Sciatic nerve (tissue), 2 donors: Measurements from ENCODE around the gene PIGZ. TPM values are rescaled to one million over a fixed set of nuclear protein-coding genes. Genes with fewer than 3 reads are reported as not detected.
A peak's percentile ranks its signal among the peaks of the same experiment; 100 is the strongest.

ENCODE experiments used
- ATAC-seq: fragments of 200-7000 bp; cut with Tn5 transposase; one replicate; pipeline ENCODE4 v1.9.1; 2020; ENCODE audit warnings: mild to moderate bottlenecking, moderate library complexity
- DNase-seq: peaks from one replicate; pipeline ENCODE4 v3.0.0-alpha.2; 2020; ENCODE audit warnings: low spot score
- intact Hi-C: fragments of 100-400 bp; cut with DNase I; formaldehyde crosslinking; loops from one replicate; pipeline ENCODE4 v1.14.2; 2022
- total RNA-seq: library from RNA; stranded (reverse); fragmentation: NEBNext Ultra II Directional; extraction: Animal tissue kit (Norgen Biotek cat#: 25700); gene quantifications from one replicate; pipeline ENCODE4 v1.2.1, GENCODE V29; 2021
- donor health status: DM: no; HTN: no; CAD: no.
- donor health status: DM: no; HTN: no; CAD: no.

Gene PIGZ, protein sequence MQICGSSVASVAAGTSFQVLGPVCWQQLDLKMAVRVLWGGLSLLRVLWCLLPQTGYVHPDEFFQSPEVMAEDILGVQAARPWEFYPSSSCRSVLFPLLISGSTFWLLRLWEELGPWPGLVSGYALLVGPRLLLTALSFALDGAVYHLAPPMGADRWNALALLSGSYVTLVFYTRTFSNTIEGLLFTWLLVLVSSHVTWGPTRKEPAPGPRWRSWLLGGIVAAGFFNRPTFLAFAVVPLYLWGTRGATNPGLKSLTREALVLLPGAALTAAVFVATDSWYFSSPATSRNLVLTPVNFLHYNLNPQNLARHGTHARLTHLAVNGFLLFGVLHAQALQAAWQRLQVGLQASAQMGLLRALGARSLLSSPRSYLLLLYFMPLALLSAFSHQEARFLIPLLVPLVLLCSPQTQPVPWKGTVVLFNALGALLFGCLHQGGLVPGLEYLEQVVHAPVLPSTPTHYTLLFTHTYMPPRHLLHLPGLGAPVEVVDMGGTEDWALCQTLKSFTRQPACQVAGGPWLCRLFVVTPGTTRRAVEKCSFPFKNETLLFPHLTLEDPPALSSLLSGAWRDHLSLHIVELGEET
- 5.4 TPM for total RNA-seq

GRCh38 chr3:196968233-196969133, at the start of gene PIGZ:
TSS of gene PIGZ (minus strand) at chr3:196968833. CDS start at chr3:196952031, 16,802 bp downstream.
- peak; percentile 69 for ATAC-seq
- DNase-seq: no peak
- intact Hi-C loops: no loop called here

GRCh38 chr3:197017003-197017402, 48.4 kb upstream of the PIGZ start:
- DNase-seq (no peak), ATAC-seq (no peak)
- intact Hi-C loops: no loop called here

DNA sequence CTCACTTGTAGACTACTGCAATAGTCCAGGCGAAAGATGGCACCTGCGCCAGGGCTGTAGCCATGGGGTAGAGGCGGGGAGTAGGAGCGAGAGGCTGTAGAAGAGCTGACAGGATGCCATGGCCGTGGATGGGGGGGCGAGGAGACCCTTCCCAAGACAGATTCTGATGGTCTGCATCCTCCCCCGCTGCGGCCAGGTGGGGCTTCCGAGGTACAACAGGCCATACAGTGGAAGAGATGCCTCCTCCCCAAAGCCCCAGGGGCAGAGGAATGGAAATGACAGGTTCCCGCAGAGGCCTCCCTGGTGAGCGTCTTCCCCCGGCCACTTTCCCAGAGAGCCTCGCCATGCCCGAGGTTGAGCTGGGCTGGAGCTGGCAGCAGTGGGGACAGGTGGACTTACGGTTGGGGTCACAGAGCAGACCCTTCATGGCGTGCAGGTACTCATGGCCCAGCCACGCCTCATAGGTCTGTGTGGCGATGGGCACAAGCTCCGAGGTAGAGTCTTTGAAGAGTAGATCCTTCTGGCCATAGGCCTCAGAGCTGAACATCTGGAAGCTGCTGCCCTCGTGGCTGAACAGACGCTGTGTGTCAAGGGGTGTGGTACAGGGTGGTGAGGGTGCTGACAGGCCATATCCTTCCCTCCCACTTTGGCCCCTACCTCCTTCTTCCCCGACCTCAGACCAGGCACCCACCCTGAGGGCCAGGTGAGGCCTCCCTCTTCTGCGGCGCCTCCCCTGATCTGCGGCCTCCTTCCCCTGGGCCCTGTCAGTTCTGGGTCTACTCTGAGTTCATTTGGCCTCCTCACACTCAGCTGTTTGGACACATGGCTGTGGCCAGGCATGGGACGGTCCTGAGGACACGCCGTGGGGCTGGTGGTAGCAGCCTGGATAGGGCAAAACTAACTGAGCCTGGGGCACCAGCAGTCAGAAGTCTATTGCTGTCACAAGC, 47.4 kb upstream of the PIGZ start:
- intact Hi-C loops: no loop called here
- DNase-seq (no peak), ATAC-seq (no peak)

DNA sequence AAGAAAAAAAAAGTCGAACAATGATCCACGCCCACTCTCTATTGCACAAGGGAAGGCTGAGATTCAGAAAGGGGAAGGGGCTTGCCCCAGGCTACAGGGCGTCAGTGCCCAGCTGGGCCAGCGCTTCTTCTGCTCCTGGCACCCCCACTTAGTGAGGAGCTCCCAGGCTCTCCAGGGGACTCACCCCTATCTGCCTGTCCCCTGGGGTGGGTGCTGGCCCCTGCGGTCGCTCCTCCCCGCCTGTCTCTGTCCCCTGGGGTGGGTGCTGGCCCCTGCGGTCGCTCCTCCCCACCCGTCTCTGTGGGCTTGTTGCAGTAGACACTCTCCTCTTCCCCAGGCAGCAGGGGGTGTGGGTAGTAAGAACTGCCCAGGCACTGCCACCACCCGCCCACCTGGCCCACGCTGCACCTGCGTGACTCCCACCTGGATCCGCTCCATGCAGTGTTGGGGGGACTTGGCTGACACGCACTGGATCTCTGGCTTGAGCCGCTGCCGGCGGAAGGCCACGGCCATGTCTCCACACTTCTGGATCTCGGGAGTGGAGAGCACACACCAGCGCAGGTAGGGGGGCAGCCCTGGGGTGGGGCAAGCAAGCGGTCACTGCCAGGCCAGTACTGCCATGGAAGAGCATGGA, 46.4 kb upstream of the PIGZ start:
- DNase-seq: no peak
- intact Hi-C loops: no loop called here

DNA sequence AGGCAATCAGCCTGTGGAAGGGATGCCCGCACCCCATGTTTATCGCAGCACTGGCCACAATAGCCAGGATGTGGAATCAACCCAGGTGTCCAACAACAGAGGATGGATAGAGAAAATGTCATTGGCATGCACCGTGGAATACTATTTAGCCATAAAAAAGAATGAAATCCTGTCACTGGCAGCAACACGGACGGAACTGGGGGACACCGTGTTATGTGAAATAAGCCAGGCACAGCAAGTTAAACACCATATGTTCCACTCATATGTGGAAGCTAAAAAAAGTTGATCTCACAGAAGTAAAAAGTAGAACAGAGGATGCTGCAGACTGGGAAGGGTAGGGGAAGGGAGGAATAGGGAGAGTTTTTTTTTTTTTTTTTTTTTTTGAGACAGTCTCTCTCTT, 45.4 kb upstream of the PIGZ start:
- intact Hi-C loops: no loop called here
- DNase-seq: no peak
- ATAC-seq: no peak

More for the DNA sequence above, 46.4 kb upstream of the PIGZ start:
- ATAC-seq: no peak

GRCh38 chr3:197012540-197012883, 43.9 kb upstream of the PIGZ start:
- DNase-seq (no peak), ATAC-seq (no peak)
- intact Hi-C loops: no loop called here

GRCh38 chr3:197011780-197012539, 43.3 kb upstream of the PIGZ start:
- ATAC-seq: no peak
- DNase-seq: no peak
- intact Hi-C loops: no loop called here

- intact Hi-C loops: no loop called here
- DNase-seq: no peak
Observed at GRCh38 chr3:197010556-197011351, 42.1 kb upstream of the PIGZ start.

GRCh38 chr3:197009532-197010019, 40.9 kb upstream of the PIGZ start:
- DNase-seq: no peak
- ATAC-seq: no peak
- intact Hi-C loops: no loop called here

More at GRCh38 chr3:197010556-197011351, 42.1 kb upstream of the PIGZ start:
- ATAC-seq: no peak

- ATAC-seq (no peak), DNase-seq (no peak)
- intact Hi-C loops: no loop called here
Observed at GRCh38 chr3:197008436-197009209, 40.0 kb upstream of the PIGZ start.

DNA sequence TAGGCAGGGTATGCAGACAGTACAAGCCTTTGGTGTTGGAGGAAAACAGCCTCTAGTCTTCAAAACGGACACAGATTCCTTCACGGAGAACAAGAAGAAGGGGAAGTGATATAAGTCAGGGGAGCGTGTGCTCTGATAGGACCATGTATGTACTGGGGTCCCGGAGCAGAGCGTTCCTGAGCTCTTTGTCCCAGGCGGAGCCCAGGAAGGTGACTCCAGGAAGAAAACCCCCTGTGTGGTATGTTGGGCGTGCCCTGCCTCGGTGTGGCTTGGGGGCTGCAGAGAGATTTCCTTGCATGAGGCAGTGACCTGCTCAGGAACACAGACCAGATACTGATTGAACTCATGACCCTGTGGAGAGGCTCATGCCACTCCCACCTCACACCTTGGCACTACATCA, 39.3 kb upstream of the PIGZ start:
- intact Hi-C loops: no loop called here
- no peak for DNase-seq
- no peak for ATAC-seq

DNA sequence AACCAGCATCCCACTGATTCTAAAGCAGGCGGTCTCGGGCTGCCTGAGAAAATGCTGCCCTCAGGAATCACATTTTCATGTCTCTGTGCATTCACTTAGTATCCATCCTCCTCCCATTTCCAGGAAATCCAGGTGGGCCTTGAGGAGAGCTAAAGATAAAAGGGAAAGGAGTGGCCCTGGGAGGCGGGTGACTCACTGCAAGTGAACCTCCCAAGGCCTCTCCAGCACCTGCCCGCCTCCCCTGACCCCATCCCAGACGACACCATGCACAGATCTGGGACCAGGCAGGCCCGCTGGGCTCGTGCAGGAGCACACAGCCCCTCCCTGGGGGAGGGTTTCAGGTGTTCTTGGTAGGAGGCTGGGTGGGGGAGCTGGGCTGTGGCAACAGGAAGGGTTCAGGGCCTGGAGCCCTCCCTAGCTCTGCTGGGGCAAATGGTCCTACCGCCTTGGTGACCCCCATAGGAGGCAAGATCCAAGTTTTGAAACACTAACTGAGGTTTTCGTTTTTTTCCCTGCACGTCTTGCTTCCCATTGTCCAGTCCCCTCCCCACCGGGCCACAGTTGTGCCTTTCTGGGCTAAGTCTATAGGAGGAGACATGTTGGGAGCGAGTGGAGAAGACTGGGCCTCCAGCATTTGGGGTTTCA, 38.8 kb upstream of the PIGZ start:
- DNase-seq (no peak), ATAC-seq (no peak)
- intact Hi-C loops: no loop called here

- ATAC-seq (no peak), DNase-seq (no peak)
- intact Hi-C loops: no loop called here
Observed at GRCh38 chr3:197006860-197007259, 38.2 kb upstream of the PIGZ start.

DNA sequence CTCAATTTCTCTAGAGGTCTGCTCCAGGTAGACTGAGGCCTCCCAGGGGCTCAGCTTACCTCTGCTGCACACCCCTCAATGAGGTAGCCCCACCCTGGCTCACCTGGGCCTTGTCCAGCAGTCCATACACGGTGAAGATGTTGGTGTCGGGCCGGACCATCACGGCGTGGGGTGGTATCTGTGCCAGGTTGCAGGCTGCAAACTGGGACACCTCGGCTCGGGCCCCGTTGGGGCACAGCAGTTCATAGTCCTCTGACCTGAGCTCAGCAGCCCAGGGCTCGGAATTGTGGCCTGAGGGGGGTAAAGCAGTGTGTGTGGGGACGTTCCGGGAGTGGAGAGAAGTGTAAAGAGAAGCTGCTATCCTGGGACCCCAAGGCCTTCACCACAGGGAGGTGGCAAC, 37.8 kb upstream of the PIGZ start:
- intact Hi-C loops: no loop called here
- ATAC-seq (no peak), DNase-seq (no peak)
